Astrocyte (in vitro differentiated cells and primary cell): ENCODE measurements around the gene CMIP.

Experiments used
- EZH2 ChIP-seq: IDR thresholded peaks from 2 replicates; pipeline ENCODE4 v1.6.1; 2012; ENCODE audit warnings: mild to moderate bottlenecking, low read length, inconsistent platforms; ENCODE audit not compliant: insufficient read depth
- TF ChIP-seq, protein P1 (sequence below): IDR thresholded peaks from 2 replicates; pipeline ENCODE4 v1.5.1; 2011; ENCODE audit warnings: low read depth, mild to moderate bottlenecking, inconsistent platforms, low read length, moderate library complexity; ENCODE audit not compliant: insufficient read depth

DNA sequence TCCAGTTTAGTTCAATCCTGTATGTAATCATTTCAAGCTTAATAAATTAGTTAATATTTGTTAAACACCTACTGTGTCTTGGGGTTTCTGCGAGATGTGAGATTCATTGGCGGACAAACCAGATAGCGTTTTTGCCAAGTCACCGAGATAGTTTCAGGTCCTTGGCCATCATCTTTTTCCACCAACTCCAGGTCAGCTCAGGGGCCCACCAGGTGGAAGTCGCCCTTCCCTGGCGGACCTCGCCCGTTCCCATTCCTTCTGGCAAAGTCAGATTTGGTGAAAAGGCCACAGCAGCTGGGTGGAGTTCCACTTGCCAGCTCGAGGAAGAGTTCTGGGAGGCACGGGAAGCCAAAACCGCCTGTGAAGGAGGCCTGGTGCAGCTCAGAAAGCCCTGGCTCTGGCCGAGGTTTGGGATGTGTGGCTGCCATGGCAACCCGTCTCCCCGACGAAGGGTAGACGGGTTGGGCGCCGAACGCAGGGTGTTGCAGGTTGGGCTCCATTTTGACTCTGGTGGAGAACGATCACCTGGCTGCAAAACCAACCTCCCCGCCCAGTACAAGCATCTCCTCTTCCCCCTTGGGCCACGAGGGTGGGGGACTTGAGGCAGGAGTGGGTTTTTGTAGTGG, 39.5 kb downstream of the CMIP start:
- no peak for TF ChIP-seq EZH2
- TF ChIP-seq, protein P1, sequence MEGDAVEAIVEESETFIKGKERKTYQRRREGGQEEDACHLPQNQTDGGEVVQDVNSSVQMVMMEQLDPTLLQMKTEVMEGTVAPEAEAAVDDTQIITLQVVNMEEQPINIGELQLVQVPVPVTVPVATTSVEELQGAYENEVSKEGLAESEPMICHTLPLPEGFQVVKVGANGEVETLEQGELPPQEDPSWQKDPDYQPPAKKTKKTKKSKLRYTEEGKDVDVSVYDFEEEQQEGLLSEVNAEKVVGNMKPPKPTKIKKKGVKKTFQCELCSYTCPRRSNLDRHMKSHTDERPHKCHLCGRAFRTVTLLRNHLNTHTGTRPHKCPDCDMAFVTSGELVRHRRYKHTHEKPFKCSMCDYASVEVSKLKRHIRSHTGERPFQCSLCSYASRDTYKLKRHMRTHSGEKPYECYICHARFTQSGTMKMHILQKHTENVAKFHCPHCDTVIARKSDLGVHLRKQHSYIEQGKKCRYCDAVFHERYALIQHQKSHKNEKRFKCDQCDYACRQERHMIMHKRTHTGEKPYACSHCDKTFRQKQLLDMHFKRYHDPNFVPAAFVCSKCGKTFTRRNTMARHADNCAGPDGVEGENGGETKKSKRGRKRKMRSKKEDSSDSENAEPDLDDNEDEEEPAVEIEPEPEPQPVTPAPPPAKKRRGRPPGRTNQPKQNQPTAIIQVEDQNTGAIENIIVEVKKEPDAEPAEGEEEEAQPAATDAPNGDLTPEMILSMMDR, result no peak
